Endothelial cell (in vitro differentiated cells): Measurements from ENCODE around the gene KHK. TPM values are rescaled to one million over a fixed set of nuclear protein-coding genes. Genes with fewer than 3 reads are reported as not detected.
A peak's percentile ranks its signal among the peaks of the same experiment; 100 is the strongest.

Source experiments
- DNase-seq: peaks from one replicate; pipeline ENCODE4 v3.0.0; 2021; ENCODE audit warnings: low spot score
- H3K27ac Mint-ChIP-seq: one replicate; pipeline ENCODE4 v1.8.0; 2021; ENCODE audit warnings: mixed read lengths, inconsistent platforms; ENCODE audit not compliant: unreplicated experiment
- H3K27me3 Mint-ChIP-seq: one replicate; pipeline ENCODE4 v1.8.0; 2021; ENCODE audit warnings: mild to moderate bottlenecking, moderate library complexity, mixed read lengths, inconsistent platforms; ENCODE audit not compliant: unreplicated experiment
- H3K36me3 Mint-ChIP-seq: one replicate; pipeline ENCODE4 v1.8.0; 2021; ENCODE audit warnings: mild to moderate bottlenecking, low read depth, mixed read lengths, inconsistent platforms; ENCODE audit not compliant: unreplicated experiment
- H3K4me1 Mint-ChIP-seq: one replicate; pipeline ENCODE4 v1.8.0; 2021; ENCODE audit warnings: mild to moderate bottlenecking, mixed read lengths, inconsistent platforms; ENCODE audit not compliant: unreplicated experiment
- H3K4me3 Mint-ChIP-seq: one replicate; pipeline ENCODE4 v1.8.0; 2021; ENCODE audit warnings: mild to moderate bottlenecking, mixed read lengths, inconsistent platforms; ENCODE audit not compliant: unreplicated experiment
- H3K9me3 Mint-ChIP-seq: one replicate; pipeline ENCODE4 v1.8.0; 2021; ENCODE audit warnings: mixed read lengths, inconsistent platforms; ENCODE audit not compliant: unreplicated experiment
- CTCF ChIP-seq: fragments of 200-600 bp; sonication (generic); IDR thresholded peaks from one replicate; pipeline ENCODE4 v1.5.0; 2021; ENCODE audit warnings: antibody characterized with exemption; ENCODE audit not compliant: unreplicated experiment
- total RNA-seq: library from RNA; stranded (reverse); fragmentation: NEBNext Ultra II Directional; extraction: Animal tissue kit (Norgen Biotek cat#: 25700); gene quantifications from one replicate; pipeline ENCODE4 v1.2.1, GENCODE V29; 2021; ENCODE audit not compliant: unreplicated experiment

Gene KHK
- total RNA-seq, 1 donor from 2014 or later = 1.4 TPM

- no peaks in the 10 kb centered on the region for H3K9me3 Mint-ChIP-seq
- peaks cover 15% of the 10 kb centered on the region for H3K4me1 Mint-ChIP-seq
- TF ChIP-seq CTCF = no peak
- peak; percentile 50 for DNase-seq
- H3K4me3 Mint-ChIP-seq = no peak overlapping the region
- H3K36me3 Mint-ChIP-seq = no peaks in the 10 kb centered on the region
- peaks cover 13% of the 10 kb centered on the region for H3K27me3 Mint-ChIP-seq
- no peak overlapping the region for H3K27ac Mint-ChIP-seq
These were observed 9.4 kb downstream of the KHK start for GRCh38 chr2:27095745-27096651.

- Mint-ChIP-seq H3K27me3 (peaks cover 11% of the 10 kb centered on the region), H3K27ac (peak overlapping the region; percentile 36), H3K4me3 (no peak overlapping the region), H3K4me1 (peaks cover 14% of the 10 kb centered on the region), H3K36me3 (no peaks in the 10 kb centered on the region), H3K9me3 (no peaks in the 10 kb centered on the region)
- no peak for DNase-seq
- TF ChIP-seq CTCF = no peak
These were observed 10.3 kb downstream of the KHK start for GRCh38 chr2:27096748-27097297.

GRCh38 chr2:27097341-27097740 is 10.8 kb downstream of the KHK start:
- H3K9me3 Mint-ChIP-seq = no peaks in the 10 kb centered on the region
- DNase-seq = no peak
- TF ChIP-seq CTCF = no peak
- no peak overlapping the region for H3K4me3 Mint-ChIP-seq
- no peak overlapping the region for H3K27ac Mint-ChIP-seq
- peaks cover 9% of the 10 kb centered on the region for H3K4me1 Mint-ChIP-seq
- peaks cover 11% of the 10 kb centered on the region for H3K27me3 Mint-ChIP-seq
- no peaks in the 10 kb centered on the region for H3K36me3 Mint-ChIP-seq

GRCh38 chr2:27099334-27099955 is 12.9 kb downstream of the KHK start:
- peaks cover 4% of the 10 kb centered on the region for H3K4me1 Mint-ChIP-seq
- peaks cover 9% of the 10 kb centered on the region for H3K27me3 Mint-ChIP-seq
- H3K9me3 Mint-ChIP-seq = no peaks in the 10 kb centered on the region
- no peak overlapping the region for H3K27ac Mint-ChIP-seq
- no peaks in the 10 kb centered on the region for H3K36me3 Mint-ChIP-seq
- no peak for TF ChIP-seq CTCF
- no peak for DNase-seq
- H3K4me3 Mint-ChIP-seq = no peak overlapping the region

- Mint-ChIP-seq H3K27ac (no peak overlapping the region), H3K9me3 (no peaks in the 10 kb centered on the region), H3K27me3 (peaks cover 9% of the 10 kb centered on the region), H3K4me3 (no peak overlapping the region), H3K4me1 (peaks cover 4% of the 10 kb centered on the region), H3K36me3 (no peaks in the 10 kb centered on the region)
- DNase-seq = no peak
- no peak for TF ChIP-seq CTCF
These were observed 13.5 kb downstream of the KHK start for GRCh38 chr2:27100036-27100435.
